ENCODE measurements around the gene CDK12.
A peak's percentile ranks its signal among the peaks of the same experiment; 100 is the strongest.
"Not testable (repeated sequence)": the region's sequence is repeated elsewhere in the genome, so short reads cannot be mapped to it uniquely, and the experiment has no call there.

Gene CDK12

DNA sequence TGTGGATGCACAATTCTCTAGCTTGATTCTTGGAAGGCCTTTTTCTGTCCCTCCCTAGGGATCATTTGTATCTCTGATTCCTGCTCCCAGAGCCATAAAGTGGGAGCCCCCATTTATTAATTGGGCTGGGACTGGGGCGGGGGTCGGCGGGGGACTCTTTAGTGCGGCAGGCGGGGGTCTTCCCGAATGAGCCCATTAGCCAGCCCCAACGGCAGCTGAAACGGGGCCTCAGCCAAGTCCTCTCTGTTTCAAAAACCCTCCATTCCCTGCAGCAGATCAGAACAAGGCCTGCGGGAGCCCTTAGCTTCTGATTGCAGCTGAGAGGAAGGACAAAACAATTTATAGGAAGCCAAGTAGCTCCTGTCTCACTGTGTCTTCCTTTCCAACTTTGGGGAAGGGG is 79.3 kb downstream of the CDK12 start:
- no peak overlapping the region for H3K9ac ChIP-seq (ENCODE audit: insufficient read length, low read depth)
- H3K36me3 ChIP-seq (ENCODE audit: insufficient read depth, insufficient read length, low read length), result peaks cover 5% of the 10 kb centered on the region
- H3K9me3 ChIP-seq (ENCODE audit: insufficient read depth, low read length), result no peaks in the 10 kb centered on the region
- H3K27me3 ChIP-seq (ENCODE audit: insufficient read depth, insufficient read length), result no peaks in the 10 kb centered on the region
- no peak for DNase-seq (ENCODE audit: low read depth, low spot score)
- H3K4me1 ChIP-seq (ENCODE audit: insufficient read depth, insufficient read length), result no peaks in the 10 kb centered on the region
- TF ChIP-seq SUZ12 (IDR thresholded peaks at IDR 0.05; ENCODE audit: extremely low read depth, insufficient read depth, insufficient read length), result no peak
- TF ChIP-seq YY1 (IDR thresholded peaks at IDR 0.05; ENCODE audit: insufficient read depth, insufficient read length), result no peak
- TF ChIP-seq ZNF274 (IDR thresholded peaks at IDR 0.05; ENCODE audit: low read depth, low read length), result no peak
- no peak overlapping the region for H3K4me3 ChIP-seq (ENCODE audit: insufficient read length, low read depth)

- Histone ChIP-seq H3K4me1 (ENCODE audit: insufficient read depth, insufficient read length) (no peaks in the 10 kb centered on the region), H3K4me3 (ENCODE audit: insufficient read length, low read depth) (no peak overlapping the region), H3K27me3 (ENCODE audit: insufficient read depth, insufficient read length) (no peaks in the 10 kb centered on the region), H3K9me3 (ENCODE audit: insufficient read depth, low read length) (no peaks in the 10 kb centered on the region), H3K9ac (ENCODE audit: insufficient read length, low read depth) (no peak overlapping the region), H3K36me3 (ENCODE audit: insufficient read depth, insufficient read length, low read length) (peaks cover 9% of the 10 kb centered on the region)
- TF ChIP-seq YY1 (IDR thresholded peaks at IDR 0.05; ENCODE audit: insufficient read depth, insufficient read length) (no peak), SUZ12 (IDR thresholded peaks at IDR 0.05; ENCODE audit: extremely low read depth, insufficient read depth, insufficient read length) (no peak), ZNF274 (IDR thresholded peaks at IDR 0.05; ENCODE audit: low read depth, low read length) (no peak)
- no peak for DNase-seq (ENCODE audit: low read depth, low spot score)
These were observed 80.4 kb downstream of the CDK12 start for GRCh38 chr17:39541652-39542051.

DNA sequence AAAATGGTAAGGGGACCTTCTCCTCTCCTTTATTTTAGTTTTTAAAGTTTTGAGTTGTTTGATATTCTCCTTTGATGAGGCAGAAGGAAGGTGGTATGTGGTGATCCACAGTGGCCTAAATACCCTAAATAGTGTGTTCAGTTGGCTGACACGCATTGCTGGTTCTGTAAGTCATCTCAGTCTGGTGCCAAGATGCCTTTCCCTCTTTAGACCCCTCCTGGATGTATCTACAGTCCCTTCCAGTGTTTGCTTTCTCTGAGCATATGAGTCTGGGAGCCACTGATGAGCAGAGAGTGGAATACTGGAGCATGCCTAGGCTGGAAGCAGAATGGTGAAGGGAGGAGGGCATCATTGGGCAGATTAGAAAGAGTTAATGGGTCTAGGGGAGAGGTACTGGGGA is 81.9 kb downstream of the CDK12 start:
- no peaks in the 10 kb centered on the region for H3K9me3 ChIP-seq (ENCODE audit: insufficient read depth, low read length)
- no peaks in the 10 kb centered on the region for H3K4me1 ChIP-seq (ENCODE audit: insufficient read depth, insufficient read length)
- H3K36me3 ChIP-seq (ENCODE audit: insufficient read depth, insufficient read length, low read length), result peaks cover 14% of the 10 kb centered on the region
- no peaks in the 10 kb centered on the region for H3K27me3 ChIP-seq (ENCODE audit: insufficient read depth, insufficient read length)
- H3K9ac ChIP-seq (ENCODE audit: insufficient read length, low read depth), result no peak overlapping the region
- DNase-seq (ENCODE audit: low read depth, low spot score), result no peak
- no peak overlapping the region for H3K4me3 ChIP-seq (ENCODE audit: insufficient read length, low read depth)
- no peak for TF ChIP-seq SUZ12 (IDR thresholded peaks at IDR 0.05; ENCODE audit: extremely low read depth, insufficient read depth, insufficient read length)
- TF ChIP-seq ZNF274 (IDR thresholded peaks at IDR 0.05; ENCODE audit: low read depth, low read length), result no peak
- no peak for TF ChIP-seq YY1 (IDR thresholded peaks at IDR 0.05; ENCODE audit: insufficient read depth, insufficient read length)

DNA sequence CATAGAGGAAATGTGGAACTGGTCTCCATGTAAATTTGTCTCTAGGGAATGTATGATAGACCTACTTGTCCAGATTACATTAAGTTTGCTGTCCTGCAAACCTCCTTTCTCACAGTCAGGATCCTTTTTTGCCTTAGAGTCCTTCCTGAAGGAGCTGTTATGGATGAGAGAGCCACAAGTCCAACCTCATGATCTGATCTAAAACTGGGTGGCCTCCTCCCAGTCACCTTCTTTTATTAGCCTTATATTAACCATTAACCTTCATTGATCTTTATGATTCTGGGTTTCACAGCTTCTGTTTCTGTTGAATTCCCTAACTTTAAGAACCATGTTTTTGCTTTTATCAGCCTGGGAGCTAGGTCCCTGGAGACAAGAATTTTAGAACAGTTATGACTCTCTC is 82.4 kb downstream of the CDK12 start:
- Histone ChIP-seq H3K4me3 (ENCODE audit: insufficient read length, low read depth) (no peak overlapping the region), H3K4me1 (ENCODE audit: insufficient read depth, insufficient read length) (no peaks in the 10 kb centered on the region), H3K9ac (ENCODE audit: insufficient read length, low read depth) (no peak overlapping the region), H3K36me3 (ENCODE audit: insufficient read depth, insufficient read length, low read length) (peaks cover 15% of the 10 kb centered on the region), H3K27me3 (ENCODE audit: insufficient read depth, insufficient read length) (no peaks in the 10 kb centered on the region), H3K9me3 (ENCODE audit: insufficient read depth, low read length) (no peaks in the 10 kb centered on the region)
- no peak for TF ChIP-seq ZNF274 (IDR thresholded peaks at IDR 0.05; ENCODE audit: low read depth, low read length)
- no peak for TF ChIP-seq SUZ12 (IDR thresholded peaks at IDR 0.05; ENCODE audit: extremely low read depth, insufficient read depth, insufficient read length)
- TF ChIP-seq YY1 (IDR thresholded peaks at IDR 0.05; ENCODE audit: insufficient read depth, insufficient read length), result no peak
- DNase-seq (ENCODE audit: low read depth, low spot score), result no peak

DNA sequence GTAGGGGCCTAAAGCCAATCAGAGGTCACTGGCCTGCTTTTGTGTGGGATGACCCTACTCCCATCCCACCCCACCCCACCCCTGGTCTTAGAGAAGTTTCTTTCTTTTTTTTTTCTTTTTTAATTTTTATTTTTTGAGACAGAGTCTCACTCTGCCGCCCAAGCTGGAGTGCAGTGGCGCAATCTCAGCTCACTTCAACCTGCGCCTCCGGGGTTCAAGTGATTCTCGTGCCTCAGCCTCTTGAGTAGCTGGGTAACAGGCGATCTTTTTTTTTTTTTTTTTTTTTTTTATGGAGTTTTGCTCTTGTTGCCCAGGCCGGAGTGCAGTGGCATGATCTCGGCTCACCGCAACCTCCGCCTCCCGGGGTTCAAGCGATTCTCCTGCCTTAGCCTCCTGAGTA is 83.1 kb downstream of the CDK12 start:
- H3K4me1 ChIP-seq (ENCODE audit: insufficient read depth, insufficient read length); H3K9me3 ChIP-seq (ENCODE audit: insufficient read depth, low read length); H3K4me3 ChIP-seq (ENCODE audit: insufficient read length, low read depth); DNase-seq (ENCODE audit: low read depth, low spot score); H3K27me3 ChIP-seq (ENCODE audit: insufficient read depth, insufficient read length); H3K9ac ChIP-seq (ENCODE audit: insufficient read length, low read depth): not testable (repeated sequence)
- peaks cover 22% of the 10 kb centered on the region for H3K36me3 ChIP-seq (ENCODE audit: insufficient read depth, insufficient read length, low read length)

DNA sequence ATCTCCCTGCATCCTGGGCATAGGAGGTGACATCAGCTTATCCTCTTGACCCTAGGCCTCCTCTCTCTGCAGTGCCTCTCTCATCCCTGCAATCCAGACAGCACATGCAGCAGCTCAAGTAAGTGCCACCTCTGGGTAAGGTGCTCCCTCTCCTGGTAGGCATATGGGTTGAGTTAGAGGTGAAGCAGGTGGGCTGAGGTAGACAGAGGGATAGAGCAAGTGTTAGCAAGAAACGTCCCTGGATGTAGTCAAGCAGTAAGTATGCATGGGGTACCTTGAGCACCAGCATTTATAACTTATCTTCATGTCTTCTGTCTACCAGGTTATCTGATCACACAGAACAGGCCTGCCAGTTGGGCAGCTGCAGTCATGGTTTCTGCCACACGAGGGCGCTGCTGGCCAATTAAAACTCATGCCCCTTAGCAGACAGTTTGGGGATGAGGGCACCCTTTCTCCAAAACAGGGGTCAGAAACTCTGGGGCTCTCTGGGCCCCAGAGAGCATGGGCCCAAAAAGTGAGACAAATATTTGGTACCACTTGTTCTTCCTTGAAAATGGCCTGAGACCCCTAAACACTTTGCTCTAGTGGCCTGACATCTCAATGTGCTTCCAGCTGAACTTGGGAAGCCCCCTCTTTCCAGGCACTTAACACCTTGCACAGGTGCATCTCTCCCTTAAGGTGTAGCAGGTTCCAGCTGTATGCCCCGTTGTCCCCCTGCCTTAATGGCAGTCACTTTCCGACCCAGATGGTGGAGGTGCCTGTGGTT is 86.6 kb downstream of the CDK12 start:
- H3K27me3 ChIP-seq (ENCODE audit: insufficient read depth, insufficient read length), result no peaks in the 10 kb centered on the region
- H3K9me3 ChIP-seq (ENCODE audit: insufficient read depth, low read length), result no peaks in the 10 kb centered on the region
- no peaks in the 10 kb centered on the region for H3K4me1 ChIP-seq (ENCODE audit: insufficient read depth, insufficient read length)
- peaks cover 37% of the 10 kb centered on the region for H3K36me3 ChIP-seq (ENCODE audit: insufficient read depth, insufficient read length, low read length)
- H3K9ac ChIP-seq (ENCODE audit: insufficient read length, low read depth), result no peak overlapping the region
- H3K4me3 ChIP-seq (ENCODE audit: insufficient read length, low read depth), result no peak overlapping the region
- peak; percentile 32 for DNase-seq (ENCODE audit: low read depth, low spot score)
- TF ChIP-seq SUZ12 (IDR thresholded peaks at IDR 0.05; ENCODE audit: extremely low read depth, insufficient read depth, insufficient read length) (no peak), ZNF274 (IDR thresholded peaks at IDR 0.05; ENCODE audit: low read depth, low read length) (no peak), YY1 (IDR thresholded peaks at IDR 0.05; ENCODE audit: insufficient read depth, insufficient read length) (no peak)

DNA sequence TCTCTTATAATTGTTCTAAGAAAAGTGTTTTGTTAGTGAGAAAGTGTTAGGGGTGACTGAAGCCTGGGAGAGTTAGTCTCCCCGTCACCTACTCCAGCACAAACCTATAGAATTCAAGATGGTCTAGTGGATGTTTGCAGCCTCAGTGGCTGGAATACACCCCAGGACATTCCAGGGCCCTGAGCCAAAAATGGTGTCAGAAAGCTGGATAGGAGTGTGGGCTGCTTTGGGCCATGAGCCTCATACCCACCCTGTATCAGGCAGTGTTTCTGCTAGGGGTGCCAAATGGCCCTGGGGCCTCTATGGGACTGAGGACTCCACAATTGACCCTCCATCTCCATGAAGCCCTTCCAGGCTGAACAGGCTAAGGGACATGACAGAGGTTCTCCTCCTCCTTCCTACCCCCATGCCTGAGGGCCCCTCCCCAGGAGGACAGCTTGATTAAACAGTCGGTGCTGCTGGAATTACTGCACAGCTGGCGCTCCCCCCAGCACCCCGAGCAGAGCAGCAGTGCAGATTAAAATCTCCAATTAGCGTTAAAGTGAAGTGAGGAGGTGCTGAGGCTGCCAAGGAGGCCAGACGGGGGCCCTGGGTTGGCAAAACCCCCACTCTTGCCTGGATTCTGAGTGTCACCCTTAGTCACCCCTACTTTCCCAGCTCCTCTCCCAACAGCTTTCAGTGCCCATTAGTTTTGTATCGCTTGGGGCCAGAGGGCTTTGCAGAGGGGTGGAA is 87.4 kb downstream of the CDK12 start:
- no peak for DNase-seq (ENCODE audit: low read depth, low spot score)
- Histone ChIP-seq H3K36me3 (ENCODE audit: insufficient read depth, insufficient read length, low read length) (peaks cover 45% of the 10 kb centered on the region), H3K4me3 (ENCODE audit: insufficient read length, low read depth) (no peak overlapping the region)

More for the DNA sequence above, 87.4 kb downstream of the CDK12 start:
- no peaks in the 10 kb centered on the region for H3K27me3 ChIP-seq (ENCODE audit: insufficient read depth, insufficient read length)
- no peaks in the 10 kb centered on the region for H3K9me3 ChIP-seq (ENCODE audit: insufficient read depth, low read length)
- H3K9ac ChIP-seq (ENCODE audit: insufficient read length, low read depth), result no peak overlapping the region
- H3K4me1 ChIP-seq (ENCODE audit: insufficient read depth, insufficient read length), result peaks cover 5% of the 10 kb centered on the region
- TF ChIP-seq SUZ12 (IDR thresholded peaks at IDR 0.05; ENCODE audit: extremely low read depth, insufficient read depth, insufficient read length), result no peak
- no peak for TF ChIP-seq ZNF274 (IDR thresholded peaks at IDR 0.05; ENCODE audit: low read depth, low read length)
- no peak for TF ChIP-seq YY1 (IDR thresholded peaks at IDR 0.05; ENCODE audit: insufficient read depth, insufficient read length)

Data from NT2/D1 (cell line).